HG03108 (cell line): ENCODE measurements around the gene CBFA2T2.
"Not testable (repeated sequence)": the region's sequence is repeated elsewhere in the genome, so short reads cannot be mapped to it uniquely, and the experiment has no call there.

Experiments used
- ATAC-seq: cut with Tn5 transposase; IDR thresholded peaks from one replicate; pipeline ENCODE4 v1.9.1; 2021; ENCODE audit warnings: moderate library complexity; ENCODE audit not compliant: unreplicated experiment

CBFA2T2 gene

GRCh38 chr20:33470457-33470856 lies 19.4 kb upstream of the CBFA2T2 start:
- no peak for ATAC-seq

GRCh38 chr20:33470866-33471265 lies 19.0 kb upstream of the CBFA2T2 start:
- ATAC-seq: no peak

GRCh38 chr20:33472868-33473435 lies 16.9 kb upstream of the CBFA2T2 start:
- no peak for ATAC-seq

GRCh38 chr20:33474097-33474873 lies 15.6 kb upstream of the CBFA2T2 start:
- ATAC-seq: no peak

GRCh38 chr20:33474963-33475362 lies 14.9 kb upstream of the CBFA2T2 start:
- no peak for ATAC-seq

- no peak for ATAC-seq
Measured at GRCh38 chr20:33475381-33476152, 14.3 kb upstream of the CBFA2T2 start.

GRCh38 chr20:33477386-33478234 lies 12.3 kb upstream of the CBFA2T2 start:
- no peak for ATAC-seq

- ATAC-seq: no peak
Measured at GRCh38 chr20:33480048-33480447, 9.8 kb upstream of the CBFA2T2 start.

GRCh38 chr20:33481431-33481941 lies 8.4 kb upstream of the CBFA2T2 start:
- no peak for ATAC-seq

GRCh38 chr20:33482581-33482980 lies 7.3 kb upstream of the CBFA2T2 start:
- ATAC-seq: no peak

- ATAC-seq: not testable (repeated sequence)
Measured at GRCh38 chr20:33483186-33483585, 6.7 kb upstream of the CBFA2T2 start.

- ATAC-seq: no peak
Measured at GRCh38 chr20:33488201-33488600, 1.7 kb upstream of the CBFA2T2 start.

- ATAC-seq: not testable (repeated sequence)
Measured at GRCh38 chr20:33488661-33489494, 1.0 kb upstream of the CBFA2T2 start.

GRCh38 chr20:33489495-33490022 lies 337 bp upstream of the CBFA2T2 start:
- ATAC-seq: peak; percentile 94

GRCh38 chr20:33490934-33491656 lies 1.2 kb downstream of the CBFA2T2 start:
- ATAC-seq: no peak

- no peak for ATAC-seq
Measured at GRCh38 chr20:33493076-33493766, 3.3 kb downstream of the CBFA2T2 start.

GRCh38 chr20:33496776-33497175 lies 6.9 kb downstream of the CBFA2T2 start:
- not testable (repeated sequence) for ATAC-seq

- no peak for ATAC-seq
Measured at GRCh38 chr20:33499355-33499754, 9.5 kb downstream of the CBFA2T2 start.
